GM12878 (cell line): ENCODE results near the gene ELF2.

Source experiments
- CHD1 ChIP-seq: IDR thresholded peaks from 2 replicates; pipeline ENCODE4 v1.6.1; 2012; ENCODE audit warnings: low read depth, low read length, improper control_type of control experiment
- EP300 ChIP-seq, 2 experiments: fragments of 150-350 bp in 1 of 2; IDR thresholded peaks; 2 replicates each; pipeline ENCODE4 v1.6.1; 2011 to 2012; ENCODE audit warnings: low read depth in 2 of 2, low read length in 2 of 2, borderline replicate concordance in 1 of 2, improper control_type of control experiment in 1 of 2, inconsistent platforms in 1 of 2; ENCODE audit not compliant: control insufficient read depth in 1 of 2
- EZH2 ChIP-seq: IDR thresholded peaks from 2 replicates; pipeline ENCODE4 v1.6.1; 2012; ENCODE audit warnings: low read depth, mild to moderate bottlenecking, control low read depth, inconsistent platforms, low read length, borderline replicate concordance; ENCODE audit not compliant: control insufficient read depth
- IKZF2 ChIP-seq, 2 experiments: fragments of 450-650 bp; IDR thresholded peaks; 2 replicates each; pipeline ENCODE4 v1.6.1; 2017; ENCODE audit warnings: mild to moderate bottlenecking in 2 of 2, moderate library complexity in 2 of 2
- POLR2A ChIP-seq: IDR thresholded peaks from 2 replicates; pipeline ENCODE4 v1.6.1; 2011; ENCODE audit warnings: low read depth, mild to moderate bottlenecking, low read length
- POLR2AphosphoS5 ChIP-seq: IDR thresholded peaks from 2 replicates; pipeline ENCODE4 v1.6.1; 2011; ENCODE audit warnings: mild to moderate bottlenecking, low read length, inconsistent platforms
- TAF1 ChIP-seq: IDR thresholded peaks from 2 replicates; pipeline ENCODE4 v1.6.1; 2011; ENCODE audit warnings: mild to moderate bottlenecking, low read depth, low read length, borderline replicate concordance
- YY1 ChIP-seq: IDR thresholded peaks from 2 replicates; pipeline ENCODE4 v1.6.1; 2011; ENCODE audit warnings: low read depth, mild to moderate bottlenecking, low read length
- TF ChIP-seq, protein P1 (sequence below), 3 experiments: IDR thresholded peaks in 2 of 3; conservative IDR thresholded peaks in 1 of 3; 2 replicates each; pipeline ENCODE4 v1.5.1; 2011; ENCODE audit warnings: low read depth in 3 of 3, low read length in 3 of 3, mild to moderate bottlenecking in 3 of 3, control low read depth in 2 of 3, moderate library complexity in 2 of 3, inconsistent platforms in 1 of 3, mixed read lengths in 1 of 3; ENCODE audit not compliant: control insufficient read depth in 2 of 3, insufficient read depth in 1 of 3; ENCODE audit errors: extremely low read depth in 1 of 3
- TF ChIP-seq, protein P2 (sequence below): IDR thresholded peaks from 2 replicates; pipeline ENCODE4 v1.6.1; 2012; ENCODE audit warnings: mild to moderate bottlenecking, low read depth, low read length
- TF ChIP-seq, protein P3 (sequence below): fragments of 450-650 bp; IDR thresholded peaks from 2 replicates; pipeline ENCODE4 v1.6.1; 2017; ENCODE audit warnings: mild to moderate bottlenecking
- TF ChIP-seq, protein P4 (sequence below): IDR thresholded peaks from 2 replicates; pipeline ENCODE4 v1.6.1; 2012; ENCODE audit warnings: low read depth, low read length, improper control_type of control experiment

DNA sequence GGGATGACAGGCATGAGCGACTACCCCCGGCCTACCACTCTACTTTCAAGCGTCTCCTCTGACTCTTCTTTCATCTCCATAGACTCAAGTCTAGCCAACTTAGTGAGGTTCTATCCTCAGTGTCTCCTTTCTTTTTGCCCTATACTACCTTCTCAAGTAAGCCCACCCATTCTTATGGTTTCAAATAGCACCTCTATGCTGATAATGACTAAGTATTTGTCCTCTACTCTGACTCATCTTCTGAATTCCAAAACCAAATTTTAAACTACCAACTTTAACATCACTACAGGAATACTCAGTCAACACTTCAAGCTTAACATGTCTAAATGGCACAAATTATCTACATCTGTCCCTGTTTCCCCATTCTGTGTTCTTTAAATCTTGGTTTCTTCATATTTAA, 47.8 kb downstream of the ELF2 start:
- TF ChIP-seq CHD1 (no peak), POLR2AphosphoS5 (no peak), EZH2 (no peak), IKZF2 (IDR thresholded peaks at IDR 0.05) (no peak), EP300 (IDR thresholded peaks at IDR 0.05; ENCODE audit: borderline replicate concordance in 1 of 2, control insufficient read depth in 1 of 2, low read depth in 2 of 2, low read length in 2 of 2) (no peak), POLR2A (no peak), YY1 (no peak), TAF1 (no peak)
- TF ChIP-seq, protein P1, sequence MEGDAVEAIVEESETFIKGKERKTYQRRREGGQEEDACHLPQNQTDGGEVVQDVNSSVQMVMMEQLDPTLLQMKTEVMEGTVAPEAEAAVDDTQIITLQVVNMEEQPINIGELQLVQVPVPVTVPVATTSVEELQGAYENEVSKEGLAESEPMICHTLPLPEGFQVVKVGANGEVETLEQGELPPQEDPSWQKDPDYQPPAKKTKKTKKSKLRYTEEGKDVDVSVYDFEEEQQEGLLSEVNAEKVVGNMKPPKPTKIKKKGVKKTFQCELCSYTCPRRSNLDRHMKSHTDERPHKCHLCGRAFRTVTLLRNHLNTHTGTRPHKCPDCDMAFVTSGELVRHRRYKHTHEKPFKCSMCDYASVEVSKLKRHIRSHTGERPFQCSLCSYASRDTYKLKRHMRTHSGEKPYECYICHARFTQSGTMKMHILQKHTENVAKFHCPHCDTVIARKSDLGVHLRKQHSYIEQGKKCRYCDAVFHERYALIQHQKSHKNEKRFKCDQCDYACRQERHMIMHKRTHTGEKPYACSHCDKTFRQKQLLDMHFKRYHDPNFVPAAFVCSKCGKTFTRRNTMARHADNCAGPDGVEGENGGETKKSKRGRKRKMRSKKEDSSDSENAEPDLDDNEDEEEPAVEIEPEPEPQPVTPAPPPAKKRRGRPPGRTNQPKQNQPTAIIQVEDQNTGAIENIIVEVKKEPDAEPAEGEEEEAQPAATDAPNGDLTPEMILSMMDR (IDR thresholded peaks at IDR 0.05 in 2 of 3, conservative IDR thresholded peaks at IDR 0.05 in 1 of 3; ENCODE audit: control insufficient read depth in 2 of 3, extremely low read depth in 1 of 3, insufficient read depth in 1 of 3, low read depth in 3 of 3, low read length in 3 of 3): no peak
- TF ChIP-seq, protein P2, sequence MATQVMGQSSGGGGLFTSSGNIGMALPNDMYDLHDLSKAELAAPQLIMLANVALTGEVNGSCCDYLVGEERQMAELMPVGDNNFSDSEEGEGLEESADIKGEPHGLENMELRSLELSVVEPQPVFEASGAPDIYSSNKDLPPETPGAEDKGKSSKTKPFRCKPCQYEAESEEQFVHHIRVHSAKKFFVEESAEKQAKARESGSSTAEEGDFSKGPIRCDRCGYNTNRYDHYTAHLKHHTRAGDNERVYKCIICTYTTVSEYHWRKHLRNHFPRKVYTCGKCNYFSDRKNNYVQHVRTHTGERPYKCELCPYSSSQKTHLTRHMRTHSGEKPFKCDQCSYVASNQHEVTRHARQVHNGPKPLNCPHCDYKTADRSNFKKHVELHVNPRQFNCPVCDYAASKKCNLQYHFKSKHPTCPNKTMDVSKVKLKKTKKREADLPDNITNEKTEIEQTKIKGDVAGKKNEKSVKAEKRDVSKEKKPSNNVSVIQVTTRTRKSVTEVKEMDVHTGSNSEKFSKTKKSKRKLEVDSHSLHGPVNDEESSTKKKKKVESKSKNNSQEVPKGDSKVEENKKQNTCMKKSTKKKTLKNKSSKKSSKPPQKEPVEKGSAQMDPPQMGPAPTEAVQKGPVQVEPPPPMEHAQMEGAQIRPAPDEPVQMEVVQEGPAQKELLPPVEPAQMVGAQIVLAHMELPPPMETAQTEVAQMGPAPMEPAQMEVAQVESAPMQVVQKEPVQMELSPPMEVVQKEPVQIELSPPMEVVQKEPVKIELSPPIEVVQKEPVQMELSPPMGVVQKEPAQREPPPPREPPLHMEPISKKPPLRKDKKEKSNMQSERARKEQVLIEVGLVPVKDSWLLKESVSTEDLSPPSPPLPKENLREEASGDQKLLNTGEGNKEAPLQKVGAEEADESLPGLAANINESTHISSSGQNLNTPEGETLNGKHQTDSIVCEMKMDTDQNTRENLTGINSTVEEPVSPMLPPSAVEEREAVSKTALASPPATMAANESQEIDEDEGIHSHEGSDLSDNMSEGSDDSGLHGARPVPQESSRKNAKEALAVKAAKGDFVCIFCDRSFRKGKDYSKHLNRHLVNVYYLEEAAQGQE: no peak
- TF ChIP-seq, protein P3, sequence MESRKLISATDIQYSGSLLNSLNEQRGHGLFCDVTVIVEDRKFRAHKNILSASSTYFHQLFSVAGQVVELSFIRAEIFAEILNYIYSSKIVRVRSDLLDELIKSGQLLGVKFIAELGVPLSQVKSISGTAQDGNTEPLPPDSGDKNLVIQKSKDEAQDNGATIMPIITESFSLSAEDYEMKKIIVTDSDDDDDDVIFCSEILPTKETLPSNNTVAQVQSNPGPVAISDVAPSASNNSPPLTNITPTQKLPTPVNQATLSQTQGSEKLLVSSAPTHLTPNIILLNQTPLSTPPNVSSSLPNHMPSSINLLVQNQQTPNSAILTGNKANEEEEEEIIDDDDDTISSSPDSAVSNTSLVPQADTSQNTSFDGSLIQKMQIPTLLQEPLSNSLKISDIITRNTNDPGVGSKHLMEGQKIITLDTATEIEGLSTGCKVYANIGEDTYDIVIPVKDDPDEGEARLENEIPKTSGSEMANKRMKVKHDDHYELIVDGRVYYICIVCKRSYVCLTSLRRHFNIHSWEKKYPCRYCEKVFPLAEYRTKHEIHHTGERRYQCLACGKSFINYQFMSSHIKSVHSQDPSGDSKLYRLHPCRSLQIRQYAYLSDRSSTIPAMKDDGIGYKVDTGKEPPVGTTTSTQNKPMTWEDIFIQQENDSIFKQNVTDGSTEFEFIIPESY: no peak
- TF ChIP-seq, protein P4, sequence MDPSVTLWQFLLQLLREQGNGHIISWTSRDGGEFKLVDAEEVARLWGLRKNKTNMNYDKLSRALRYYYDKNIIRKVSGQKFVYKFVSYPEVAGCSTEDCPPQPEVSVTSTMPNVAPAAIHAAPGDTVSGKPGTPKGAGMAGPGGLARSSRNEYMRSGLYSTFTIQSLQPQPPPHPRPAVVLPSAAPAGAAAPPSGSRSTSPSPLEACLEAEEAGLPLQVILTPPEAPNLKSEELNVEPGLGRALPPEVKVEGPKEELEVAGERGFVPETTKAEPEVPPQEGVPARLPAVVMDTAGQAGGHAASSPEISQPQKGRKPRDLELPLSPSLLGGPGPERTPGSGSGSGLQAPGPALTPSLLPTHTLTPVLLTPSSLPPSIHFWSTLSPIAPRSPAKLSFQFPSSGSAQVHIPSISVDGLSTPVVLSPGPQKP: no peak
